Mammary microvascular endothelial cell (primary cell): ENCODE data around the gene CD33. TPM values are rescaled to one million over a fixed set of nuclear protein-coding genes. Genes with fewer than 3 reads are reported as not detected.

ENCODE experiments used
- total RNA-seq: library from RNA; depleted of rRNA; stranded (reverse); fragments of >200 nt; gene quantifications from 2 replicates; pipeline ENCODE4 v1.2.3, GENCODE V29; 2015

The CD33 gene
- not detected in 2 replicates for total RNA-seq

GRCh38 chr19:51224898-51225393 lies at the start of gene CD33:
TSS of gene CD33 (plus strand) at chr19:51225080. CDS start at chr19:51225119, 39 bp downstream.

GRCh38 chr19:51250786-51251467 lies 26.0 kb downstream of the CD33 start, which contains the start of gene SIGLECL1:
TSS of gene SIGLECL1 (plus strand) at chr19:51251080. CDS start at chr19:51264073, 12,993 bp downstream.

Other genes starting within 250 kb of the CD33 start
- gene KLK7, start 241.2 kb upstream of the CD33 start, total RNA-seq = not detected in 2 replicates
- not detected in 2 replicates for gene KLK8, start 223.5 kb upstream of the CD33 start, total RNA-seq
- gene KLK10, start 205.4 kb upstream of the CD33 start, total RNA-seq = not detected in 2 replicates
- gene KLK11, start 198.5 kb upstream of the CD33 start, total RNA-seq = not detected in 2 replicates
- gene KLK12, start 190.1 kb upstream of the CD33 start, total RNA-seq = not detected in 2 replicates
- gene KLK13, start 160.0 kb upstream of the CD33 start, total RNA-seq = not detected in 2 replicates
- not detected in 2 replicates for gene KLK14, start 142.2 kb upstream of the CD33 start, total RNA-seq
- gene CTU1, start 116.7 kb upstream of the CD33 start, total RNA-seq = 12.1 and 14.8 TPM in 2 replicates
- gene SIGLEC9, start 100.2 kb upstream of the CD33 start, total RNA-seq = not detected in 2 replicates
- not detected in 2 replicates for gene SIGLEC7, start 82.8 kb upstream of the CD33 start, total RNA-seq
- not detected in 2 replicates for gene SIGLECL1, start 26.0 kb downstream of the CD33 start, total RNA-seq
- gene IGLON5, start 86.6 kb downstream of the CD33 start, total RNA-seq = not detected in 2 replicates
- 0.27 and 0.39 TPM in 2 replicates for gene VSIG10L, start 117.1 kb downstream of the CD33 start, total RNA-seq
- gene ETFB, start 141.3 kb downstream of the CD33 start, total RNA-seq = 76.7 and 86.1 TPM in 2 replicates
- not detected in 2 replicates for gene CLDND2, start 143.9 kb downstream of the CD33 start, total RNA-seq
- gene NKG7, start 147.6 kb downstream of the CD33 start, total RNA-seq = not detected in 2 replicates
- gene LIM2, start 162.9 kb downstream of the CD33 start, total RNA-seq = not detected in 2 replicates
- not detected in 2 replicates for gene C19orf84, start 165.5 kb downstream of the CD33 start, total RNA-seq
- gene SIGLEC10, start 192.6 kb downstream of the CD33 start, total RNA-seq = not detected in 2 replicates
- gene SIGLEC8, start 233.4 kb downstream of the CD33 start, total RNA-seq = not detected in 2 replicates